ENCODE measurements around the gene SIGLEC12. TPM values are rescaled to one million over a fixed set of nuclear protein-coding genes. Genes with fewer than 3 reads are reported as not detected.

SIGLEC12 gene
- total RNA-seq, 3 donors from 2014 or later (not counting 1 experiment from before 2014, with no cell fraction given) = 0.50 to 0.57 TPM; not detected in 1

DNA sequence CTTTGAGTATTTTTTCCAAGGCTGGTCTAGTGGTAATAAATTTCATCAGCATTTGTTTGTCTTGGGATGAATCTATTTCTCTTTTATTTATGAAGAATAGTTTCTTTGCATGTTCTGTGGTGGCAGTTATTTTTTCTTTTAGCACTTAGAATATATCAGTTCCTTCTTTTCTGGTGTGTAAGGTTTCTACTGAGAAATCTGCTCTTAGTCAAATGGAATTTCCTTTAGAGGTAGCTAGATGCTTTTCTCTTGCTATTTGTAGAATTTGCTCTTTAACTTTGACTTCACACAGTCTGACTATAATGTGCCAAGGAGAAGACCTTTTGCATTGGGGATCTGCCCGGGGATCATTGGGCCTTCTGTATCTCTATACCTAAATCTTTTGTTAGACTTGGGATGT, 33.9 kb upstream of the SIGLEC12 start:
- WGBS (ENCODE audit: insufficient coverage) = no CpG with 5 or more reads among the region's 1 CpG
- no peaks in the 10 kb centered on the region for H3K36me3 ChIP-seq (ENCODE audit: control insufficient read depth, insufficient read depth, low read length)
- H3K27ac Mint-ChIP-seq = no peak overlapping the region
- no peak overlapping the region for H3K27ac ChIP-seq (ENCODE audit: low read length)
- H3K9me3 Mint-ChIP-seq = no peaks in the 10 kb centered on the region
- H3K4me3 Mint-ChIP-seq = no peak overlapping the region
- no peak overlapping the region for H3K4me3 ChIP-seq (ENCODE audit: low read length)
- intact Hi-C loops (cut with micrococcal nuclease) = no loop called here
- peaks cover 3% of the 10 kb centered on the region for H3K27me3 ChIP-seq (ENCODE audit: control insufficient read depth, insufficient read depth, low read length)
- H3K36me3 Mint-ChIP-seq = peaks cover 8% of the 10 kb centered on the region
- peaks cover 15 to 46% of the 10 kb centered on the region in 2 donors for H3K27me3 Mint-ChIP-seq (ENCODE audit: low read depth in 2 of 2)
- H3K4me1 ChIP-seq (ENCODE audit: control insufficient read depth, insufficient read depth, low read length) = peaks cover 14% of the 10 kb centered on the region
- DNase-seq = no peak
- H3K4me1 Mint-ChIP-seq = peaks cover 6 to 17% of the 10 kb centered on the region in 2 donors
- no peaks in the 10 kb centered on the region for H3K9me3 ChIP-seq (ENCODE audit: control insufficient read depth, insufficient read depth, low read length)
- TF ChIP-seq, protein P1, sequence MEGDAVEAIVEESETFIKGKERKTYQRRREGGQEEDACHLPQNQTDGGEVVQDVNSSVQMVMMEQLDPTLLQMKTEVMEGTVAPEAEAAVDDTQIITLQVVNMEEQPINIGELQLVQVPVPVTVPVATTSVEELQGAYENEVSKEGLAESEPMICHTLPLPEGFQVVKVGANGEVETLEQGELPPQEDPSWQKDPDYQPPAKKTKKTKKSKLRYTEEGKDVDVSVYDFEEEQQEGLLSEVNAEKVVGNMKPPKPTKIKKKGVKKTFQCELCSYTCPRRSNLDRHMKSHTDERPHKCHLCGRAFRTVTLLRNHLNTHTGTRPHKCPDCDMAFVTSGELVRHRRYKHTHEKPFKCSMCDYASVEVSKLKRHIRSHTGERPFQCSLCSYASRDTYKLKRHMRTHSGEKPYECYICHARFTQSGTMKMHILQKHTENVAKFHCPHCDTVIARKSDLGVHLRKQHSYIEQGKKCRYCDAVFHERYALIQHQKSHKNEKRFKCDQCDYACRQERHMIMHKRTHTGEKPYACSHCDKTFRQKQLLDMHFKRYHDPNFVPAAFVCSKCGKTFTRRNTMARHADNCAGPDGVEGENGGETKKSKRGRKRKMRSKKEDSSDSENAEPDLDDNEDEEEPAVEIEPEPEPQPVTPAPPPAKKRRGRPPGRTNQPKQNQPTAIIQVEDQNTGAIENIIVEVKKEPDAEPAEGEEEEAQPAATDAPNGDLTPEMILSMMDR (IDR thresholded peaks at IDR 0.05) = no peak
- ATAC-seq = no peak

DNA sequence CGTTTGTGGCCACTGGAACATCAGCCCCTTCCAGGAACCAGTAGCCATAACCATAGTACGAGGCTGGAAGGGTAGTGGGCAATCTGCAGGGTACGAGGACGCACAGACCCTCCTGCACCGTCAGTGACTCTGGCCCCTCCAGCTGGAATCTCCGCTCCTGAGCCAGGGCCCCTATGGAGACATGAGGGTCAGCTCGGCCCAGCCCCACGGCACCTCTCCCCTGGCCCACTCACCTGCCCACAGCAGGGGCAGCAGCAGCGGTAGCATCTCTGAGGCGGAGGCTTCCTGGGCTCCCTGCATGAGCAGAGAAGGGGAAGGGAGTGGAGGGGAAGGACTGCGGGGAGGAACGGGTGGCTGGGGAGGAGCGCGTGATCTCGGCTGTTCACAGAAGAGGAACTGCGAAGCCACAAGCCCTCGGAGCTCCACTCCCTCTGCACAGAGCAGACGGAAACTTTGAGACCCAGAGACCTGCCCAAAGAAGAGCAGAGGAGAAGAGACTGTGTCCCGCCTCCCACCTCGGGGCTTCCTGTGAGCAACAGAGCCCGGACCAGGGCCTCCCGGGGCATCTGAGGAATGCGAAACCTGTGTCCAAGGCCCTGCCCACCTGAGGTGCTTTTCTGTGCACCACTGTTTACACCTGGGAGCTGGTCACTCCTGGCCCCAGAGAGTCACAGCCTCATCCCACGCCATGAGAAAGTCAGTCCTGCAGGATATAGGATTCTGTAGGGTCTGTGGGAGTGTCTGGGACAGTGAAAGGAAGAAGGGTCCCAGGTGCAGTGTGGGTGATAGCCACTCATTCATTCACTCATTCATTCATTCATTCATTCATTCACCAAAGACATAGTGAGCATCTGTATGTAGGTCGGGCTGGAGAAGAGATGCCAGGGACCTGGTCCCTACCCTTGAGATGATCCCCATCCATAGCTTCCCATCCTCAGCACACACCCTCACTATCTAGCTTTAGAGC, 30.0 kb upstream of the SIGLEC12 start, which contains the start of gene SIGLEC6:
SIGLEC6 (minus strand) TSS at position 322 of the 967 bp plus-strand sequence; CDS start at position 300, 22 bp downstream.
- DNase-seq (peak; percentile 13 to 40), ATAC-seq (peak; percentile 89 to 98 (median 94))
- H3K4me3 Mint-ChIP-seq = peak within 1 kb of the TSS; percentile 57
- intact Hi-C loops (cut with micrococcal nuclease) = no loop called here
- no peaks in the 10 kb centered on the region for H3K9me3 Mint-ChIP-seq
- Histone ChIP-seq H3K9me3 (ENCODE audit: control insufficient read depth, insufficient read depth, low read length) (no peaks in the 10 kb centered on the region), H3K4me3 (ENCODE audit: low read length) (peak within 1 kb of the TSS; percentile 31), H3K4me1 (ENCODE audit: control insufficient read depth, insufficient read depth, low read length) (peaks cover 14% of the 10 kb centered on the region), H3K36me3 (ENCODE audit: control insufficient read depth, insufficient read depth, low read length) (no peaks in the 10 kb centered on the region), H3K27ac (ENCODE audit: low read length) (no peak within 1 kb of the TSS), H3K27me3 (ENCODE audit: control insufficient read depth, insufficient read depth, low read length) (no peaks in the 10 kb centered on the region)
- peaks cover 7% of the 10 kb centered on the region for H3K36me3 Mint-ChIP-seq
- H3K27ac Mint-ChIP-seq = peak within 1 kb of the TSS in 1 of 2 donors; percentile 42
- H3K27me3 Mint-ChIP-seq (ENCODE audit: low read depth in 2 of 2) = peaks cover 11 to 41% of the 10 kb centered on the region in 2 donors
- 22% methylated on average over 25 of the region's 25 CpGs for WGBS (ENCODE audit: insufficient coverage)
- TF ChIP-seq, protein P1 (IDR thresholded peaks at IDR 0.05) = no peak
- peaks cover 6 to 17% of the 10 kb centered on the region in 2 donors for H3K4me1 Mint-ChIP-seq

DNA sequence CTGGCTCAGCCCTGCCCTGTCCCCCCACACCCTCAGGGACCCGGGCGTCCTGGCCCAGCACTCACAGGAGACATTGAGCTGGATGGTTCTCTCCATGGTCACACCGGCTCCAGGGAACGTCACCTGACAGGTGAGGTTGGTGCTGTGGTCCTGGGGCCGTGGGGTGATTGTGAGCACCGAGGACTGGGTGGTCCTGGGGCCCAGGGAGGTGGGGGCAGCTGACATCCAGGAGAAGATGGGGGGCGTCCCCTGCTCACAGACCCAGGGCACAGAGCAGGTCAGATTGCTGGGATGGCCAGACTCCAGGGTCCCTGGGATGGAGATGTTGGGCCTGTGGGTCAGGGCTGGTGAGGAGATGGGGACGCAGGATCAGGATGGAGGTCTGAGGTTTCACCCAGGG, 29.0 kb upstream of the SIGLEC12 start:
- no peaks in the 10 kb centered on the region for H3K36me3 Mint-ChIP-seq
- H3K9me3 ChIP-seq (ENCODE audit: control insufficient read depth, insufficient read depth, low read length) = no peaks in the 10 kb centered on the region
- ATAC-seq = no peak
- peaks cover 10 to 31% of the 10 kb centered on the region in 2 donors for H3K27me3 Mint-ChIP-seq (ENCODE audit: low read depth in 2 of 2)
- no peaks in the 10 kb centered on the region for H3K9me3 Mint-ChIP-seq
- no peak overlapping the region for H3K4me3 Mint-ChIP-seq
- TF ChIP-seq, protein P1 (IDR thresholded peaks at IDR 0.05) = no peak
- DNase-seq = no peak
- peaks cover 14% of the 10 kb centered on the region for H3K4me1 ChIP-seq (ENCODE audit: control insufficient read depth, insufficient read depth, low read length)
- peaks cover 6 to 17% of the 10 kb centered on the region in 2 donors for H3K4me1 Mint-ChIP-seq
- no peaks in the 10 kb centered on the region for H3K36me3 ChIP-seq (ENCODE audit: control insufficient read depth, insufficient read depth, low read length)
- H3K4me3 ChIP-seq (ENCODE audit: low read length) = peak overlapping the region; percentile 31
- H3K27ac Mint-ChIP-seq = no peak overlapping the region
- WGBS (ENCODE audit: insufficient coverage) = 85% methylated on average over 8 of the region's 8 CpGs
- H3K27ac ChIP-seq (ENCODE audit: low read length) = no peak overlapping the region
- intact Hi-C loops (cut with micrococcal nuclease) = no loop called here
- H3K27me3 ChIP-seq (ENCODE audit: control insufficient read depth, insufficient read depth, low read length) = no peaks in the 10 kb centered on the region

Measured in natural killer cell (primary cell).